NCI-H1105 treated with DMSO at 0.1 percent for 48 hours (cell line): ENCODE results near the gene GBX2.
"Not testable (repeated sequence)": the region's sequence is repeated elsewhere in the genome, so short reads cannot be mapped to it uniquely, and the experiment has no call there.

Experiments used
- DNase-seq: peaks from one replicate; lab custom pipeline; 2025; lab: John Stamatoyannopoulos, UW

Gene GBX2

DNA sequence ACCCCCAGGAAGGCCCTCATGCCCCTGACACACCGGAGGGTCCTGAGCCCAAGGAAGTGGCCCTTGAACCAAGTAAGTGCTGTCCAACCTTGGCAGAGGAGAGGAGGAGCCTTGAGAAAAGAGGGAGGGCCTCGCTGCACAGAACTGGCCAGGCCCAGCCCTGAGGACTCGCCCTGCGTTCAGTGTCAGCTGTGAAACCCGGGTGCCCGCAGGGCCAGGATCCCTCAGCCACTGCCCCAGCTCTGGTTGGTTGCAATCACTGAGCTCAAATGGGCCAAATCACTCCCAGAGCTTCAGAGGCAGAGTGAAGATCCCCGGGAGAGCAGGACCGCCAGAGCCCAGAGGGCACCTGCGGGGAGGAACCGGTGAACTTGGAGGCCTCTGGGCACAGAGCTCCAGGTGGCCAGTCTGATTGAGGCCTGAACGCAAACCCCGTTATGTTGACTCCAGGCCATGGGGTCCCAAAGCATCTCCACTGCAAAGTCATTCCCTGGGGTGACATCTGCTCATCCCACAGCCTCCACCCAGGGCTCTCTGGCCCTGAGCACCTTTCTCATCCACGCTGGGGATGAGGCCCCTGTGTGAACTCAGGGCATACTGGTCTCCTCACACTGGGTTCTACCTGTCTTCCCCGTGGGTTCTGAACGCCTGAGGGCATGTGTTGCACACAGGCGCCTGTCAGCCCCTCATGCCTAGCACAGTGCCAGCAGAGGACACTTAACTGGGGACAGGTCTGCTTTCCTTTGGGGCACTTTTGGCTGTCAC lies 11.9 kb downstream of the GBX2 start:
- DNase-seq: no peak

- no peak for DNase-seq
Observed at GRCh38 chr2:236155406-236155805, 12.8 kb downstream of the GBX2 start.

DNA sequence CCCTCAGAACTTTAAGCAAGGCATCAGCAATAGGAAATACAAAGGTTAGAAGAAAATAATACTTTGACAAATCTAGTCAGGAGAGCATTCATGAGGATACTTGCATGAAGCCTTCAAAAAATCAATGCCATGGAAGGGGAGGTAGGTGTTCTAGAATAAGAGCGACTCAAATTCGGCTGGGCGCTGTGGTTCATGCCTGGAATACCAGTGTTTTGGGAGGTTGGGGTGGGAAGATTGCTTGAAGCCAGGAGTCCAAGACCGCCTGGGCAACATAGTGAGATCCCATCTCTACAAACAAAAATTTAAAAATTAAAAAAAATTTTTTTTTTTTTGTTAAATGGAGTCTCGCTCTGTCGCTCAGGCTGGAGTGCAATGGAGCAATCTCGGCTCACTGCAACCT lies 21.8 kb downstream of the GBX2 start:
- no peak for DNase-seq

DNA sequence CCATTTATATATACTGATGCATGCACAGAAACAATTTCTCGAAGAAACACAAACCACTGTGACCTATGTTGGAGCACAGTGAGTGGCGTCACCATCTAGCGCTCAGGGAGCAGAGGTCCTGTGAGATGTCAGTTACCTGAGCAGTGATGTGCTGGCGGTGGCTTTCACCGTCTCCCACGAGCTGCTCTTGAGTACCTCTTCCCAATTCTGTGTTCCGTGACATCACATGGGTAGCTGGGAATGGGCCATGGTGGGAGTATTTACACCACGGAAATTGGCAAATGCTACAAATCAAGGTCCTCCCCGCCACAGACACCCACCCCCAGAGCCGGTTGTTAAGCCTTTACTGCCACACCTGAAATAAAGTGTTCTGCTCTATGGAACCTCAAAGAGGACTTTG lies 24.4 kb downstream of the GBX2 start:
- DNase-seq: no peak

GRCh38 chr2:236141616-236142015 lies 26.6 kb downstream of the GBX2 start:
- not testable (repeated sequence) for DNase-seq

DNA sequence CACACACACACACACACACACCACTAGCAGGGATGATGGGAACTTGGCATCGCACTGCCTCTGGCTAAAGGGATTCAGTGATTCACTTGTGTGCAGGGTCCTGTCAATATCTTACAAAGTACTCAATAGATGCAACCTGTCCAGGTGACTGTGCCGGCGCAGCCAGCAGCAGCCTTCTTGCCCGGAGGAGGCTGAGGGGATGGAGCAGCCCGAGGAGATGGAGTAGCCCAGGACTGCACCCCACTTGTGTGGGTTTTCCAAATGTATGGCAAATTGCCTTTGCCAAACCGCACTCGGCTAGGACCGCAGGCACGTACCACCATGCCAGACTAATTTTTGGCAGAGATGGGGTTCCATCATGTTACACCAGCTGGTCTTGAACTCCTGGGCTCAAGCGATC lies 31.1 kb downstream of the GBX2 start:
- no peak for DNase-seq

DNA sequence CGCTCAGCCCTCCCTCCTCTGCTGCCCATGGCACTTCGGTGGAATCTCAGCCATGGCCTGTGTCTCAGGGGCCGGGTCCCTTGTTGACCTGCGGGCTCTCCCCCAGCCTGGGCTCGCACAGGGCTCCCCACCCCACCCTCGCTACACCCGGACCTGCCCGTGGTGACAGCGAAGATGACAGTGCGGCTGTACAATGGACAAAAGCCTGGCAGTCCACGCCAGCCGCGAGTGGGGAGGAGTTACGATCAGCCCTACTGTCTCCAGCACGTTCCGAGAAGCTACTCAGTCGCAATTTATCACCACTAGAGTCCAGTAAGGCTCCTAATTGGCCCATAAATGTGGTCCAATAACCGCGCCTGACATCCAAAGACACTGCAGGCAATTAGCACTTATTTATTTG lies 31.6 kb downstream of the GBX2 start:
- DNase-seq: no peak

GRCh38 chr2:236133410-236134012 lies 34.7 kb downstream of the GBX2 start:
- no peak for DNase-seq

GRCh38 chr2:236131073-236131692 lies 37.0 kb downstream of the GBX2 start:
- DNase-seq: no peak

DNA sequence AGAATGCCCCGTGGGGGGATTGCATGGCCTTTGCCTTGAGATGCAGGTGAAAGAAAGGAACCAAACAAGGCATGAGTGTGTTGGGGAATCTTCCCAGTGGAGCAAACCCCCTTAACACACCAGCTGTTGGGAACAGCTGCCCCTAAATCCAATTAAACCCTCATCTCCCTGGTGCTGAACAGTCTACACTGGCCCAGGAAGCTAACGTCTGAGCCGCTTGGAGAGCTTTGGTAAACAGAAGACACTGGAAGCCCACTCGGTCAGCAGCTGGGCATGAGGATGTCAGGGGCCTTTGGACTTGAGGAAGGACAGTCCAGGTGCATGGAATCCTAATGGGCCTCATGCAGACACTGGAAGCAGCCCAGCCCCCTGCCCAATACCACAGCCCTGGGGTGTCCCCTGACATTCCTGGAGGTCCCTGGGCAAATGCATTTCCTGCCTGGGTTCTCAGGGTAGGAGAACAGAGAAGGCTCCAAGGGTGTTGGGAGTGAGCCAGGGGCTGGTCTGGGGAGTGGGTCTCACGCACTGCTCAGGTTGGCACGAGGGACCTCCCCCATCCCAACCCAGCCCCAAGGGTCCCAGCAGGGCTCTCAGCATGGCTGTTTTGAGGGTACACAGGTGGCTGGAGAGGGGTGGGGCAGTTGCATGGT lies 37.7 kb downstream of the GBX2 start:
- no peak for DNase-seq

- no peak for DNase-seq
Observed at GRCh38 chr2:236129935-236130334, 38.3 kb downstream of the GBX2 start.

GRCh38 chr2:236128321-236128720 lies 39.9 kb downstream of the GBX2 start:
- DNase-seq: no peak

- DNase-seq: no peak
Observed at GRCh38 chr2:236127010-236127409, 41.2 kb downstream of the GBX2 start.

DNA sequence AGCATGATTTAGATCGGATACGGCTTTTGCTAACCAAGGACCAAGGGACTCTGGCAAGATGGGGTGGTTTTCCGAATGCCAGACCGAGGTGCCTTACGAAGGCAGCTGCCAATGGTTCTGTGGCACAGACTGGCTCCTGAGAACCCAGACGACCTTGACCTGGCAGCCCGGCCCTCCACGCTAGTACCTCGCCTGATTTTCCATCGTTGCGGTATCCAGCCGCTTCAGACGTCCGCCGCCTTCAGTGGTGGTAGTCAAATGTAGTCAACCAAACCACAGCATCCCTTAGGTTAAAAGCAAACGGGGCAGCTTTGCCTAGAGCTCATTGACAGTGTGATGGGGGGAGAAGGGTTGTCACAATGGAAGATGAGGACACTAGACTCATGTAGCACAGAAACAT lies 42.6 kb downstream of the GBX2 start:
- DNase-seq: no peak

- DNase-seq: no peak
Observed at GRCh38 chr2:236124182-236124893, 43.8 kb downstream of the GBX2 start.

- no peak for DNase-seq
Observed at GRCh38 chr2:236123716-236124115, 44.5 kb downstream of the GBX2 start.

- DNase-seq: no peak
Observed at GRCh38 chr2:236122236-236122635, 46.0 kb downstream of the GBX2 start.

- DNase-seq: no peak
Observed at GRCh38 chr2:236121546-236121945, 46.6 kb downstream of the GBX2 start.

- DNase-seq: no peak
Observed at GRCh38 chr2:236120829-236121228, 47.4 kb downstream of the GBX2 start.

GRCh38 chr2:236120141-236120601 lies 48.0 kb downstream of the GBX2 start:
- no peak for DNase-seq

DNA sequence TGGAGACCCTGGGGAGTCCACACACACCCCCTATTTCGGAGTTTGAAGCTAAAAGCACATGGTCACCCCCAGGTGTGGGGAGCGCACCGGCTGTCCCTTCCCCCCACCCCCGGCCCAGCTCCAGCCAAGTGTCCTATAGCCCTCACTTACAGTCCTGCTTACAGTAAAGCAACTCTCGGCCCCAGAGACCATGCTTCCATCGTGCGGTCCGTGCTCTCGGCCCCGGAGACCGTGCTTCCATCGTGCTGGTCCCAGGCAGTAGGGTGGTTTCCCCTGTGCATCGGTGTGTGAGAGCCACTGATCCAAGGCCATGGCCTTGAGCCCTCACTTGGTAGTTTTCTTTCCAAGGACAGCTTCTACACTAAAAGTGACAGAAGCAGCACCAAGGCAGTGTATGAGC lies 48.7 kb downstream of the GBX2 start:
- no peak for DNase-seq

DNA sequence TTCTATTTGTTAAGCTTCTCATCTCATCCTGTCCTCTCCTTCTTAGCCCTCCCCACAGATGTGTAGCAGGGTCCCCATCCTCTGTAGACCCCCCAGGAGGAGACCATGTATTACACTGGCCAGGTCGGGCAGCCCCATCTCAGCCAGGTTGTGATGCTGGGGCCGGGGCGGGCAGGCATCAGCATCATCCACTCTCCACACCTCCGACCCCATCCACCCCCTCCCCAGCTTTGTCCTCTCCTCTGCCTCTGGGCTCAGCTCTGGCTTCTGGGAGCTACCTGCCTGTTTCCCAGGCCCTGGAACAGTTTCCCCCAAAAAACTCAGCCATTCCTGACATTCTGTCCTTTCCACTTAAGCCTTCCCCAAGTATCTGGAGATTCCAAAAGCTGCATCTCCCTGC lies 49.2 kb downstream of the GBX2 start:
- no peak for DNase-seq
